ENCODE data around the gene MSL3B.

Gene MSL3B

GRCh38 chr2:233835230-233836186 lies 32.7 kb downstream of the MSL3B start:
- Histone ChIP-seq H3K36me3 (ENCODE audit: control insufficient read depth in 4 of 4, insufficient read depth in 4 of 4, low read length in 3 of 4) (peaks cover 17 to 60% (median 37%) of the 10 kb centered on the region in 4 experiments), H3K4me1 (ENCODE audit: control extremely low read depth in 1 of 4, control insufficient read depth in 4 of 4, insufficient read depth in 4 of 4, low read length in 3 of 4) (no peaks in the 10 kb centered on the region), H3K27me3 (replicated peaks in 2 of 5; ENCODE audit: control insufficient read depth in 4 of 5, insufficient read depth in 5 of 5, low read length in 4 of 5) (no peaks in the 10 kb centered on the region), H3K4me3 (ENCODE audit: control insufficient read depth in 1 of 7, extremely low read depth in 1 of 7, insufficient read depth in 4 of 7, low read depth in 2 of 7, low read length in 6 of 7) (no peak overlapping the region), H3K27ac (ENCODE audit: insufficient read depth in 1 of 2, low read depth in 1 of 2, low read length in 2 of 2, poor library complexity in 1 of 2, severe bottlenecking in 2 of 2) (no peak overlapping the region), H3K9me3 (ENCODE audit: control extremely low read depth in 1 of 5, control insufficient read depth in 4 of 5, insufficient read depth in 2 of 5, low read depth in 1 of 5, low read length in 4 of 5) (no peaks in the 10 kb centered on the region)
- CTCF ChIA-PET = no interaction called here
- DNase-seq = no peak
- WGBS (ENCODE audit: insufficient coverage) = 88% methylated on average over 10 of the region's 14 CpGs
- POLR2A ChIA-PET = no interaction called here

GRCh38 chr2:233833345-233833744 lies 34.8 kb downstream of the MSL3B start:
- Histone ChIP-seq H3K27me3 (replicated peaks in 2 of 5; ENCODE audit: control insufficient read depth in 4 of 5, insufficient read depth in 5 of 5, low read length in 4 of 5) (no peaks in the 10 kb centered on the region), H3K36me3 (ENCODE audit: control insufficient read depth in 4 of 4, insufficient read depth in 4 of 4, low read length in 3 of 4) (peaks cover 11 to 38% (median 26%) of the 10 kb centered on the region in 4 experiments), H3K27ac (ENCODE audit: insufficient read depth in 1 of 2, low read depth in 1 of 2, low read length in 2 of 2, poor library complexity in 1 of 2, severe bottlenecking in 2 of 2) (no peak overlapping the region), H3K4me1 (ENCODE audit: control extremely low read depth in 1 of 4, control insufficient read depth in 4 of 4, insufficient read depth in 4 of 4, low read length in 3 of 4) (no peaks in the 10 kb centered on the region), H3K4me3 (ENCODE audit: control insufficient read depth in 1 of 7, extremely low read depth in 1 of 7, insufficient read depth in 4 of 7, low read depth in 2 of 7, low read length in 6 of 7) (no peak overlapping the region), H3K9me3 (ENCODE audit: control extremely low read depth in 1 of 5, control insufficient read depth in 4 of 5, insufficient read depth in 2 of 5, low read depth in 1 of 5, low read length in 4 of 5) (no peaks in the 10 kb centered on the region)
- POLR2A ChIA-PET = interaction anchor here (0.7 kb wide), 1 partner anchor 667 kb away, joined by 4 read pairs; no protein-coding TSS in a partner anchor
- no peak for DNase-seq
- CTCF ChIA-PET = interaction anchor here (1.0 kb wide), 1 partner anchor 429 kb away, joined by 3 read pairs; no protein-coding TSS in a partner anchor
- 100% methylated on average over 4 of the region's 10 CpGs for WGBS (ENCODE audit: insufficient coverage)

- no peaks in the 10 kb centered on the region for H3K27me3 ChIP-seq (replicated peaks in 2 of 5; ENCODE audit: control insufficient read depth in 4 of 5, insufficient read depth in 5 of 5, low read length in 4 of 5)
- WGBS (ENCODE audit: insufficient coverage) = 86% methylated on average over 3 of the region's 7 CpGs
- H3K36me3 ChIP-seq (ENCODE audit: control insufficient read depth in 4 of 4, insufficient read depth in 4 of 4, low read length in 3 of 4) = peaks cover 11 to 33% (median 23%) of the 10 kb centered on the region in 4 experiments
- POLR2A ChIA-PET = interaction anchor here (0.7 kb wide), 1 partner anchor 667 kb away, joined by 4 read pairs; no protein-coding TSS in a partner anchor
- no peaks in the 10 kb centered on the region for H3K9me3 ChIP-seq (ENCODE audit: control extremely low read depth in 1 of 5, control insufficient read depth in 4 of 5, insufficient read depth in 2 of 5, low read depth in 1 of 5, low read length in 4 of 5)
- peak in 2 of 3 donors; percentile 19 to 28 for DNase-seq
- H3K4me1 ChIP-seq (ENCODE audit: control extremely low read depth in 1 of 4, control insufficient read depth in 4 of 4, insufficient read depth in 4 of 4, low read length in 3 of 4) = no peaks in the 10 kb centered on the region
- H3K4me3 ChIP-seq (ENCODE audit: control insufficient read depth in 1 of 7, extremely low read depth in 1 of 7, insufficient read depth in 4 of 7, low read depth in 2 of 7, low read length in 6 of 7) = no peak overlapping the region
- no peak overlapping the region for H3K27ac ChIP-seq (ENCODE audit: insufficient read depth in 1 of 2, low read depth in 1 of 2, low read length in 2 of 2, poor library complexity in 1 of 2, severe bottlenecking in 2 of 2)
- CTCF ChIA-PET = interaction anchor here (1.0 kb wide), 1 partner anchor 429 kb away, joined by 3 read pairs; no protein-coding TSS in a partner anchor
These were observed 35.3 kb downstream of the MSL3B start for GRCh38 chr2:233832869-233833311.

GRCh38 chr2:233832414-233832813 lies 35.8 kb downstream of the MSL3B start:
- CTCF ChIA-PET = interaction anchor here (1.0 kb wide), 1 partner anchor 428 kb away, joined by 3 read pairs; no protein-coding TSS in a partner anchor
- Histone ChIP-seq H3K27me3 (replicated peaks in 2 of 5; ENCODE audit: control insufficient read depth in 4 of 5, insufficient read depth in 5 of 5, low read length in 4 of 5) (no peaks in the 10 kb centered on the region), H3K27ac (ENCODE audit: insufficient read depth in 1 of 2, low read depth in 1 of 2, low read length in 2 of 2, poor library complexity in 1 of 2, severe bottlenecking in 2 of 2) (no peak overlapping the region), H3K9me3 (ENCODE audit: control extremely low read depth in 1 of 5, control insufficient read depth in 4 of 5, insufficient read depth in 2 of 5, low read depth in 1 of 5, low read length in 4 of 5) (no peaks in the 10 kb centered on the region), H3K4me1 (ENCODE audit: control extremely low read depth in 1 of 4, control insufficient read depth in 4 of 4, insufficient read depth in 4 of 4, low read length in 3 of 4) (no peaks in the 10 kb centered on the region), H3K4me3 (ENCODE audit: control insufficient read depth in 1 of 7, extremely low read depth in 1 of 7, insufficient read depth in 4 of 7, low read depth in 2 of 7, low read length in 6 of 7) (no peak overlapping the region), H3K36me3 (ENCODE audit: control insufficient read depth in 4 of 4, insufficient read depth in 4 of 4, low read length in 3 of 4) (peaks cover 11 to 29% (median 19%) of the 10 kb centered on the region in 4 experiments)
- DNase-seq = no peak
- 92% methylated on average over 9 of the region's 9 CpGs for WGBS (ENCODE audit: insufficient coverage)
- POLR2A ChIA-PET = no interaction called here

GRCh38 chr2:233831861-233832260 lies 36.3 kb downstream of the MSL3B start:
- H3K9me3 ChIP-seq (ENCODE audit: control extremely low read depth in 1 of 5, control insufficient read depth in 4 of 5, insufficient read depth in 2 of 5, low read depth in 1 of 5, low read length in 4 of 5) = no peaks in the 10 kb centered on the region
- 96% methylated on average over 6 of the region's 6 CpGs for WGBS (ENCODE audit: insufficient coverage)
- no peak overlapping the region for H3K4me3 ChIP-seq (ENCODE audit: control insufficient read depth in 1 of 7, extremely low read depth in 1 of 7, insufficient read depth in 4 of 7, low read depth in 2 of 7, low read length in 6 of 7)
- H3K27ac ChIP-seq (ENCODE audit: insufficient read depth in 1 of 2, low read depth in 1 of 2, low read length in 2 of 2, poor library complexity in 1 of 2, severe bottlenecking in 2 of 2) = no peak overlapping the region
- H3K36me3 ChIP-seq (ENCODE audit: control insufficient read depth in 4 of 4, insufficient read depth in 4 of 4, low read length in 3 of 4) = peaks cover 11 to 25% (median 17%) of the 10 kb centered on the region in 4 experiments
- H3K27me3 ChIP-seq (replicated peaks in 2 of 5; ENCODE audit: control insufficient read depth in 4 of 5, insufficient read depth in 5 of 5, low read length in 4 of 5) = no peaks in the 10 kb centered on the region
- CTCF ChIA-PET = no interaction called here
- POLR2A ChIA-PET = no interaction called here
- no peak for DNase-seq
- H3K4me1 ChIP-seq (ENCODE audit: control extremely low read depth in 1 of 4, control insufficient read depth in 4 of 4, insufficient read depth in 4 of 4, low read length in 3 of 4) = no peaks in the 10 kb centered on the region

- Histone ChIP-seq H3K4me3 (ENCODE audit: control insufficient read depth in 1 of 7, extremely low read depth in 1 of 7, insufficient read depth in 4 of 7, low read depth in 2 of 7, low read length in 6 of 7) (no peak overlapping the region), H3K27ac (ENCODE audit: insufficient read depth in 1 of 2, low read depth in 1 of 2, low read length in 2 of 2, poor library complexity in 1 of 2, severe bottlenecking in 2 of 2) (no peak overlapping the region), H3K9me3 (ENCODE audit: control extremely low read depth in 1 of 5, control insufficient read depth in 4 of 5, insufficient read depth in 2 of 5, low read depth in 1 of 5, low read length in 4 of 5) (no peaks in the 10 kb centered on the region), H3K4me1 (ENCODE audit: control extremely low read depth in 1 of 4, control insufficient read depth in 4 of 4, insufficient read depth in 4 of 4, low read length in 3 of 4) (no peaks in the 10 kb centered on the region), H3K36me3 (ENCODE audit: control insufficient read depth in 4 of 4, insufficient read depth in 4 of 4, low read length in 3 of 4) (peaks cover 5 to 19% (median 12%) of the 10 kb centered on the region in 4 experiments), H3K27me3 (replicated peaks in 2 of 5; ENCODE audit: control insufficient read depth in 4 of 5, insufficient read depth in 5 of 5, low read length in 4 of 5) (no peaks in the 10 kb centered on the region)
- CTCF ChIA-PET = no interaction called here
- 96% methylated on average over 9 of the region's 14 CpGs for WGBS (ENCODE audit: insufficient coverage)
- no peak for DNase-seq
- POLR2A ChIA-PET = no interaction called here
These were observed 37.0 kb downstream of the MSL3B start for GRCh38 chr2:233831011-233831721.

Measured in common myeloid progenitor, CD34-positive (primary cell).